ENCODE measurements around the gene PNKP.

DNA sequence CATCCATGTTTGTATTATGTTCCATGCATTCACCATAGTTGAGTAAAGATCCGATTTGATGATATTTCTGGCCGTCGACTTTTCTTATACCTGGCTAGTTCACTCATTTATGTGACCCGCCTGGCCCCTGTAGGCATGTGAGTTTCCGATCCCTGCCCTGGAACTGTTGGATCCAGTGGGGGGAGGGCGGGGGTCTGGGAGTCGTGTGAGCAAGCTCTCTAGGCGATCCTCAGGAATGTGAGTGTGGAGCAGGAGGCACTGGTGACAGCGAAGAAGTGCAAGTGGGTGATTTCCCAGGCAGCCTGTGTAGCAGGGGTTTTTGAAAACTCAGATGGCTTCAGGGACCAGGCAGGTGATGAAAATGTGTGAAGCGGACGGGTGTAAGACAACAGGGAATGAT lies 27.1 kb downstream of the PNKP start:
- TF ChIP-seq, protein P1, sequence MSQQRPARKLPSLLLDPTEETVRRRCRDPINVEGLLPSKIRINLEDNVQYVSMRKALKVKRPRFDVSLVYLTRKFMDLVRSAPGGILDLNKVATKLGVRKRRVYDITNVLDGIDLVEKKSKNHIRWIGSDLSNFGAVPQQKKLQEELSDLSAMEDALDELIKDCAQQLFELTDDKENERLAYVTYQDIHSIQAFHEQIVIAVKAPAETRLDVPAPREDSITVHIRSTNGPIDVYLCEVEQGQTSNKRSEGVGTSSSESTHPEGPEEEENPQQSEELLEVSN (IDR thresholded peaks at IDR 0.05; ENCODE audit: borderline replicate concordance in 1 of 2, extremely low read depth in 1 of 2, insufficient read depth in 1 of 2, insufficient read length in 1 of 2, low read depth in 1 of 2, low read length in 1 of 2, poor library complexity in 1 of 2, severe bottlenecking in 1 of 2), result no peak
- TF ChIP-seq, protein P2, sequence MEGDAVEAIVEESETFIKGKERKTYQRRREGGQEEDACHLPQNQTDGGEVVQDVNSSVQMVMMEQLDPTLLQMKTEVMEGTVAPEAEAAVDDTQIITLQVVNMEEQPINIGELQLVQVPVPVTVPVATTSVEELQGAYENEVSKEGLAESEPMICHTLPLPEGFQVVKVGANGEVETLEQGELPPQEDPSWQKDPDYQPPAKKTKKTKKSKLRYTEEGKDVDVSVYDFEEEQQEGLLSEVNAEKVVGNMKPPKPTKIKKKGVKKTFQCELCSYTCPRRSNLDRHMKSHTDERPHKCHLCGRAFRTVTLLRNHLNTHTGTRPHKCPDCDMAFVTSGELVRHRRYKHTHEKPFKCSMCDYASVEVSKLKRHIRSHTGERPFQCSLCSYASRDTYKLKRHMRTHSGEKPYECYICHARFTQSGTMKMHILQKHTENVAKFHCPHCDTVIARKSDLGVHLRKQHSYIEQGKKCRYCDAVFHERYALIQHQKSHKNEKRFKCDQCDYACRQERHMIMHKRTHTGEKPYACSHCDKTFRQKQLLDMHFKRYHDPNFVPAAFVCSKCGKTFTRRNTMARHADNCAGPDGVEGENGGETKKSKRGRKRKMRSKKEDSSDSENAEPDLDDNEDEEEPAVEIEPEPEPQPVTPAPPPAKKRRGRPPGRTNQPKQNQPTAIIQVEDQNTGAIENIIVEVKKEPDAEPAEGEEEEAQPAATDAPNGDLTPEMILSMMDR (IDR thresholded peaks at IDR 0.05 in 2 of 3, conservative IDR thresholded peaks at IDR 0.05 in 1 of 3; ENCODE audit: insufficient read depth in 2 of 3, low read depth in 1 of 3, low read length in 3 of 3), result no peak
- no peak for TF ChIP-seq ZNF232 (CRISPR knock-in tag; IDR thresholded peaks at IDR 0.05)
- TF ChIP-seq CAMTA2 (CRISPR knock-in tag; conservative IDR thresholded peaks at IDR 0.05), result no peak
- no peak for TF ChIP-seq ZNF699 (CRISPR knock-in tag; IDR thresholded peaks at IDR 0.05; ENCODE audit: insufficient replicate concordance)
- no peak for TF ChIP-seq RUNX1 (IDR thresholded peaks at IDR 0.05; ENCODE audit: low read depth)
- TF ChIP-seq, protein P3, sequence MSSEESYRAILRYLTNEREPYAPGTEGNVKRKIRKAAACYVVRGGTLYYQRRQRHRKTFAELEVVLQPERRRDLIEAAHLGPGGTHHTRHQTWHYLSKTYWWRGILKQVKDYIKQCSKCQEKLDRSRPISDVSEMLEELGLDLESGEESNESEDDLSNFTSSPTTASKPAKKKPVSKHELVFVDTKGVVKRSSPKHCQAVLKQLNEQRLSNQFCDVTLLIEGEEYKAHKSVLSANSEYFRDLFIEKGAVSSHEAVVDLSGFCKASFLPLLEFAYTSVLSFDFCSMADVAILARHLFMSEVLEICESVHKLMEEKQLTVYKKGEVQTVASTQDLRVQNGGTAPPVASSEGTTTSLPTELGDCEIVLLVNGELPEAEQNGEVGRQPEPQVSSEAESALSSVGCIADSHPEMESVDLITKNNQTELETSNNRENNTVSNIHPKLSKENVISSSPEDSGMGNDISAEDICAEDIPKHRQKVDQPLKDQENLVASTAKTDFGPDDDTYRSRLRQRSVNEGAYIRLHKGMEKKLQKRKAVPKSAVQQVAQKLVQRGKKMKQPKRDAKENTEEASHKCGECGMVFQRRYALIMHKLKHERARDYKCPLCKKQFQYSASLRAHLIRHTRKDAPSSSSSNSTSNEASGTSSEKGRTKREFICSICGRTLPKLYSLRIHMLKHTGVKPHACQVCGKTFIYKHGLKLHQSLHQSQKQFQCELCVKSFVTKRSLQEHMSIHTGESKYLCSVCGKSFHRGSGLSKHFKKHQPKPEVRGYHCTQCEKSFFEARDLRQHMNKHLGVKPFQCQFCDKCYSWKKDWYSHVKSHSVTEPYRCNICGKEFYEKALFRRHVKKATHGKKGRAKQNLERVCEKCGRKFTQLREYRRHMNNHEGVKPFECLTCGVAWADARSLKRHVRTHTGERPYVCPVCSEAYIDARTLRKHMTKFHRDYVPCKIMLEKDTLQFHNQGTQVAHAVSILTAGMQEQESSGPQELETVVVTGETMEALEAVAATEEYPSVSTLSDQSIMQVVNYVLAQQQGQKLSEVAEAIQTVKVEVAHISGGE (CRISPR knock-in tag; IDR thresholded peaks at IDR 0.05), result no peak
- TF ChIP-seq TCF7 (IDR thresholded peaks at IDR 0.05; ENCODE audit: borderline replicate concordance), result no peak
- TF ChIP-seq ZFP36 (IDR thresholded peaks at IDR 0.05; ENCODE audit: low read depth, low read length, partially characterized antibody), result no peak
- TF ChIP-seq MTA2 (IDR thresholded peaks at IDR 0.05; ENCODE audit: low read depth), result no peak
- TF ChIP-seq ARID2 (IDR thresholded peaks at IDR 0.05), result no peak
- TF ChIP-seq, protein P4, sequence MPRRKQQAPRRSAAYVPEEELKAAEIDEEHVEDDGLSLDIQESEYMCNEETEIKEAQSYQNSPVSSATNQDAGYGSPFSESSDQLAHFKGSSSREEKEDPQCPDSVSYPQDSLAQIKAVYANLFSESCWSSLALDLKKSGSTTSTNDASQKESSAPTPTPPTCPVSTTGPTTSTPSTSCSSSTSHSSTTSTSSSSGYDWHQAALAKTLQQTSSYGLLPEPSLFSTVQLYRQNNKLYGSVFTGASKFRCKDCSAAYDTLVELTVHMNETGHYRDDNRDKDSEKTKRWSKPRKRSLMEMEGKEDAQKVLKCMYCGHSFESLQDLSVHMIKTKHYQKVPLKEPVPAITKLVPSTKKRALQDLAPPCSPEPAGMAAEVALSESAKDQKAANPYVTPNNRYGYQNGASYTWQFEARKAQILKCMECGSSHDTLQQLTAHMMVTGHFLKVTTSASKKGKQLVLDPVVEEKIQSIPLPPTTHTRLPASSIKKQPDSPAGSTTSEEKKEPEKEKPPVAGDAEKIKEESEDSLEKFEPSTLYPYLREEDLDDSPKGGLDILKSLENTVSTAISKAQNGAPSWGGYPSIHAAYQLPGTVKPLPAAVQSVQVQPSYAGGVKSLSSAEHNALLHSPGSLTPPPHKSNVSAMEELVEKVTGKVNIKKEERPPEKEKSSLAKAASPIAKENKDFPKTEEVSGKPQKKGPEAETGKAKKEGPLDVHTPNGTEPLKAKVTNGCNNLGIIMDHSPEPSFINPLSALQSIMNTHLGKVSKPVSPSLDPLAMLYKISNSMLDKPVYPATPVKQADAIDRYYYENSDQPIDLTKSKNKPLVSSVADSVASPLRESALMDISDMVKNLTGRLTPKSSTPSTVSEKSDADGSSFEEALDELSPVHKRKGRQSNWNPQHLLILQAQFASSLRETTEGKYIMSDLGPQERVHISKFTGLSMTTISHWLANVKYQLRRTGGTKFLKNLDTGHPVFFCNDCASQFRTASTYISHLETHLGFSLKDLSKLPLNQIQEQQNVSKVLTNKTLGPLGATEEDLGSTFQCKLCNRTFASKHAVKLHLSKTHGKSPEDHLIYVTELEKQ (CRISPR knock-in tag; IDR thresholded peaks at IDR 0.05), result no peak
- no peak for TF ChIP-seq SP1 (CRISPR knock-in tag; IDR thresholded peaks at IDR 0.05)
- TF ChIP-seq POLR2AphosphoS5 (IDR thresholded peaks at IDR 0.05; ENCODE audit: control insufficient read depth, insufficient read depth, low read depth, low read length), result no peak
